HG03039 (cell line): ENCODE measurements around the gene KLHL5.
"Not testable (repeated sequence)": the region's sequence is repeated elsewhere in the genome, so short reads cannot be mapped to it uniquely, and the experiment has no call there.

Source experiments
- ATAC-seq: cut with Tn5 transposase; IDR thresholded peaks from one replicate; pipeline ENCODE4 v1.9.1; 2021; ENCODE audit warnings: mild to moderate bottlenecking, moderate library complexity; ENCODE audit not compliant: unreplicated experiment

Gene KLHL5, protein sequence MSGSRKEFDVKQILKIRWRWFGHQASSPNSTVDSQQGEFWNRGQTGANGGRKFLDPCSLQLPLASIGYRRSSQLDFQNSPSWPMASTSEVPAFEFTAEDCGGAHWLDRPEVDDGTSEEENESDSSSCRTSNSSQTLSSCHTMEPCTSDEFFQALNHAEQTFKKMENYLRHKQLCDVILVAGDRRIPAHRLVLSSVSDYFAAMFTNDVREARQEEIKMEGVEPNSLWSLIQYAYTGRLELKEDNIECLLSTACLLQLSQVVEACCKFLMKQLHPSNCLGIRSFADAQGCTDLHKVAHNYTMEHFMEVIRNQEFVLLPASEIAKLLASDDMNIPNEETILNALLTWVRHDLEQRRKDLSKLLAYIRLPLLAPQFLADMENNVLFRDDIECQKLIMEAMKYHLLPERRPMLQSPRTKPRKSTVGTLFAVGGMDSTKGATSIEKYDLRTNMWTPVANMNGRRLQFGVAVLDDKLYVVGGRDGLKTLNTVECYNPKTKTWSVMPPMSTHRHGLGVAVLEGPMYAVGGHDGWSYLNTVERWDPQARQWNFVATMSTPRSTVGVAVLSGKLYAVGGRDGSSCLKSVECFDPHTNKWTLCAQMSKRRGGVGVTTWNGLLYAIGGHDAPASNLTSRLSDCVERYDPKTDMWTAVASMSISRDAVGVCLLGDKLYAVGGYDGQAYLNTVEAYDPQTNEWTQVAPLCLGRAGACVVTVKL

DNA sequence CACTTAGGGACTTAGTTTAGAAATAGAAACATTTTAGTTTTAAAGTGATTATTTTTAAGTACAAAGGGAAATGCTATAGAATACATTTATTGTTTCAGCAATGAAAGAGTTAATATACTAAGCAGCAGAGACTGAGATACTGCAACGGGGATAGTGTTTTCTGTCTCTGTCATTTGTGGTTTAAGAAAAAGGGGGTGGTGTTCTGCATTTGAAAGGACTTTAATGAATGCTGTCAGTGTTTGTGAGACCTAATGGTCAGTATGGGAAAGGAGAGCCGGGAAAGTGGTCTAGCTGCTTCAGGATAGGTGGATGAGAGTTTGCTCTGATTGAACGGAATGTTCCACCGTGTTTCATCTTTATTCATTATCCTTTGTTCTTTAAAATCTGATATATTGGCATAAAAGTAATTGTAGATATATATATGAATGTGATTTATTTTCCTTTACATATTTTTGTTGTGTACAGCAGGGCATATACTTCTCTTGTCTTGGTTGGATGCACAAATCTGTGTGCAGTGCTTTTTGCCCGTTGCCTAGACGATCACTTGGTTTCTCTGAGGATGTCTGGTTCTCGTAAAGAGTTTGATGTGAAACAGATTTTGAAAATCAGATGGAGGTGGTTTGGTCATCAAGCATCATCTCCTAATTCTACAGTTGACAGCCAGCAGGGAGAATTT, at the start of gene KLHL5:
KLHL5 (plus strand) TSS at position 139 of the 676 bp plus-strand sequence; CDS start at position 560, 421 bp downstream.
- ATAC-seq: no peak

DNA sequence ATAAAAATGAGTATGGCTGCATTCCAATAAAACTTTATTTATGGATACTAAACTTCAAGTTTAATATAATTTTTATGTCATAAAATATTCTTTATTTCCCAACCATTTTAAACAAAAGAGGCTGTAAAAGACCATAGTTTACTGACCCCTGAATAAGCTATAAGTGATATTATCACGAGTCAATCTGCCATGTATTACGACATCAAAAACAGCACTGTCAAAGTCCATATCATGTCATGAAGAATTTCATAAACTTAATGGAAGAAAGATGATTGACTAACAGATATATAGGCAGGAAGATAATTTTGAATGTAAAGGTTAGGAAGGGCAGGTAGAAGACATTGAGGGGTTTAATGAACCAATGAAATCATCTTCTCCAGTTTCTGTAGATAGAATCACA, 48.0 kb upstream of the KLHL5 start:
- no peak for ATAC-seq

DNA sequence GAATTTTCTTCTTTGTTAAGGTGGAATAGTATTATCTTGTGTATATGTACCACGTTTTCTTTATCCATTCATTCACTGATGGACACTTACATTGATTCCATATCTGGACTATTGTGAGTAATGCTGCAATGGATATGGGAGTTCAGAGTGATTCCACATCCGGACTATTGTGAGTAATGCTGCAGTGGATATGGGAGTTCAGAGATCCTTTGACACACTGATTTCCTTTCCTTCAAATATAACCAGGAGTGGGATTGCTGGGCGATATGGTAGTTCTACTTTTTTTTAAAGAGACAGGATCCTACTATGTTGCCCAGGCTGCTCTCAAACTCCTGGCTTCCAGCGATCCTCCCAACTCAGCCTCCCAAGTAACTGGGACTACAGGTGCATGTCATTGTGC, 41.9 kb upstream of the KLHL5 start:
- ATAC-seq: no peak

DNA sequence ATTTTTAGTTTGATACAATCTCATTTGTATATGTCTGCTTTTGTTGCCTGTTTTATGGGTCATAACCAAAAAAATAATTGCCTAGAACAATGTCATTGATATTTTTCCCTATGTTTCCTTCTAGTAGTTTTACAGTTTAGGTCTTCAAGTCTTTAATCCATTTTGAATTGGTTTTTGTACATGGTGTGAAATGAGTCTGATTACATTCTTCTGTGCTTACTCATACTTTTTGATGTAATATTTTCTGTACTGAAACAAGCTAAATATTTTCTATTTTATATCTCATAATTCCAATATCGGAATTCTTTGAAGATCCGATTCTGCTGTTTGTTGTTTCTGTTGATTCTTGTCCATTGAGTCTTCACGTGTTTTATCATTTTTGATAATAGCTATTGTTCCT, 40.4 kb upstream of the KLHL5 start:
- no peak for ATAC-seq

DNA sequence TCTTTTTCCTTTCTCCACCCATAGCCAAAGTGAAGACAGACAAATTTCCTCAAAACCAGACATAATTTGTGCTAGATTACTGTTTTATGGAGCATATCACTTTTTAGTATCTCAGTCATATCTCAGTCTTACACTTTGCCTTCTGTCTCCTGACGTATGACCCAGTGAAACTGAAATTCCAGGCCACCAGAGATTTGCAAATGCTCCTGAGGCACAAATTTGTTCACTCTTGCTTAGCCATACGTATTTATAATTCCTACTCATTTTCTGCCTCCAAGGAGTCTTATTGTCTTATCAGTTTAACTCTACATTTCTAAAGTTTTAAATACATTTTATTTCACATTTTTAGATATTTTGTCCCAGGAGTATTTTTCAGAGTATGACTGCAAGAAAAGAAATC, 39.8 kb upstream of the KLHL5 start:
- ATAC-seq: no peak

DNA sequence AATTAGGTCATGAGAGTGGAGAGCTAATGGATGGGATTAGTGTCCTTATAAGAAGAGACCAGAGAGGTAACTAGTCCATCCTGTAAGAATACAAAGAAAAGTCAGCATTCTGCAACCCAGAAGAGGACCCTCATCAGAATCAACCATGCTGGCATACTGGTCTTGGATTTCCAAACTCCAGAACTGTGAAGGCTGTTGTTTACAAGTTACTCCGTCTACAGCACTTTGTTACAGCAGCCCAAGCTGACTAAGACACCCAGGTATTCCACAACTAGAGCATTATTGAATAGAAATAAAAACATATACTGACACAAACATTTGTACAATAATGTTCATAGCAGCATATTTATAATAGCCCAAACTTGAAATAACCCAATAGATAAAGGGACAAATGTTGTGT, 39.0 kb upstream of the KLHL5 start:
- ATAC-seq: no peak

DNA sequence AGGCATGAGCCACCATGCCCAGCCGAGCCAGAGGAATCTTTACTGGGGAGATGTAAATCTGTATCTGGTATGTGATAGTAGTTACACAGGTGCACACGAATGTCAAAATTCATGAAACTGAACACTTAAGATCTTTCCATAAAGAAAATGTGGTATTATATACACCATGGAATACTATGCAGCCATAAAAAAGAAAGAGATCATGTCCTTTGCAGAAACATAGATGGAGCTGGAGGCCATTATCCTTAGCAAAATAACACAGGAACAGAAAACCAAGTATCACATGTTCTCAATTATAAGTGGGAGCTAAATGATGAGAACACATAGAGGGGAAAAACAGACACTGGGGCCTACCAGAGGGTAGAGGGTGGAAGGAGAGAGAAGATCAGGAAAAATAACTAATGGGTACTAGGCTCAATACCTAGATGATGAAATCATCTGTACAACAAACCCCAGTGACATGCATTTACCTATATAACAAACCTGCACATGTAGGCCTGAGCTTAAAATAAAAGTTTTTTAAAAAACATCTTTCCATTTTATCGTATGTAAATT, 37.6 kb upstream of the KLHL5 start:
- ATAC-seq: no peak

DNA sequence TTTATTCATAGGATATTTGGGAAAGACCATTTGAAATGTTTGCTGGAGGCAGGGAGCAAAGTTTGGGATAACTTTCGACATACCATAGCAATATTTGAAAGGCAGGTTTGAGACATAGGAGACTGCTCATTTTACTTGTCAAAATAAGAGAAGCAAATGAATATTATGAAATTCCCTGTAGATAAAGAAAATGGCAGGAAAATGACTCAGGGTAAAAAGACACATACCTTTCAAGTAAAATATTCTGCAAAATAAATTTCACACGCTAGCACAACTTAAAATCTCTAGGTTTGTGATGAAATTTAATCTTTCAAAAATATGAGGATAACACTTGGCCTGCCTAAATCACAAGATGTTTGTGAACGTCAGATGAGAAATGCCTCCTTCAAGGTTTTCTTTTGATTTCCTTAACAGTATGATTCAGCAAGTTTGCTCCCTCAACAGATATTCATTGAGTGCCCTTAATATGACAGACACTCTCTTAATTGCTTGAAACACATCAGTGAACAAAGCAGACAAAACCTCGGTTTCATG, 36.4 kb upstream of the KLHL5 start:
- no peak for ATAC-seq

DNA sequence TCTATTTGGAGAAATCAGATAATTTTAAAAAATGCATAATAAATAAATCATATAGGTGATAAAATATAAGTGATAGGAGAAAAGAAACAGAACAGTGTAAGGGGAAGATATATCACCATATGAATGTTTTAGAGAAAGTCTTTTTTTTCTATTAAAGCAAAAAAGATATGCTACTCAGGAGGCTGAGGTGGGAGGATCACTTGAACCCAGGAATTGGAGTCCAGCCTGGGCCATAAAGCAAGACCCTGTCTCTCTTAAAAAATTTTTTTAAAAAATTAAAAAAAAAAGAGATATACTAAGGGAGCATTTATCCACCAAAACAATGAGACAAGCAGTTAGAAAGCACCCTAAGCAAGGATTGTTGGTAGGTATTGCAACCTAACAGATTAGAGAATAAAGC, 35.9 kb upstream of the KLHL5 start:
- no peak for ATAC-seq

DNA sequence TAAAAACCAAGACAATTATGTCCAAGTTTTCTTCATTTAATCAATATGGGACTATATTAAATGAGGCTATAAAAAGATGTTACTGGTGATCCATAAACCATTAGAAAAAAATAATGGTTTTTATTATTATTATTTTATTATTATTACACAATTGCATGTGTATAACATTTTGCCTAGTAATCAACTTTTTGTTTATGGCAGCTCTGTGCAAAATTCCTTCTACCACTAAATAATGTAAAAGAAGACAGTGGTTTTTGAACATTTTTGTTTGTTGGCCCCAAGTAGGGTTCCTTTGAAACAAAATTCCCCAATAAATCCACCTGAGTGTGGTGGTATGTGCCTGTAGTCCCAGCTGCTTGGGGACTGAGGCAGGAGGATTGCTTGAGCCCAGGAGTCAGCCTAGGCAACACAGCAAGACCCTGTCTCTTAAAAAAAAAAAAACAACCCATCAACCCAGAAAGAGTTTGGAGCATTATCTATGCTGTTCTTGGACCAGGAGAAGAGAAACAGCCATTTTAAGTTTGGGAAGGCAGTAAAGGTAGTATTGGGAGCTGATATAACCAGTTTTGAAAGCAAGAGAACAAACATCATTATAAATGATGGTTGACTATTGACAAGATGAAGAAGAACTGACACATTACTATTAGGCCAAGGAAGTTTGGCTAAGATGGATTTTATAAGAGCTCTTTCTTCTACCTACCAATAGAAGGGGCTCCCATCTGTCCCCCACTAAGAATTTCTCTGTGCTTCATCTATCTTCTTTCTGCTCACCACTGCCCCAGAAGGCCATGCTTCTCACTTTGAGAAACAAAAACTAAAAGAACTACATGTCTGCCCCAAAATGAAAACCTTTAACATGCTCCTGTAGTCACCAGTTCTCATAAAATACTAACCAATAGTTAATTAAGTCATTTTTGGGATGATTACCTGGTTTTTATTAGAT, 32.0 kb upstream of the KLHL5 start:
- no peak for ATAC-seq

DNA sequence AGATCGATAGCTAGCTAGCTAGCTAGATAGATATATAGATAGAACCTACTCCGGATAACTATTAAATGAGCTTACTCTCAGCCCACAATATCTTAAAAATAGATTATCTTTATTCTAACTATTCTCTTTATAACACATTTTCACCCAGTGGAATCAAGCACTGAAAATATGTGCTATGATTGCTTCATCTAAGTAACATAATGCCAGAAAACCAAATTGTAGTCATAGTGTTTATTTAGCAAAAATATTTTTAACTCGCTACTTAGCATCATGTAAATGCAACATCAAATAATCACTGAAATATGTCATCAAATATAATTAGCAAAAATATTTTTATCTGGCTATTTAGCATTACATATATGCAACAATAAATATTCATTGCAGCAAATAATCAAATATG, 31.3 kb upstream of the KLHL5 start:
- ATAC-seq: no peak

DNA sequence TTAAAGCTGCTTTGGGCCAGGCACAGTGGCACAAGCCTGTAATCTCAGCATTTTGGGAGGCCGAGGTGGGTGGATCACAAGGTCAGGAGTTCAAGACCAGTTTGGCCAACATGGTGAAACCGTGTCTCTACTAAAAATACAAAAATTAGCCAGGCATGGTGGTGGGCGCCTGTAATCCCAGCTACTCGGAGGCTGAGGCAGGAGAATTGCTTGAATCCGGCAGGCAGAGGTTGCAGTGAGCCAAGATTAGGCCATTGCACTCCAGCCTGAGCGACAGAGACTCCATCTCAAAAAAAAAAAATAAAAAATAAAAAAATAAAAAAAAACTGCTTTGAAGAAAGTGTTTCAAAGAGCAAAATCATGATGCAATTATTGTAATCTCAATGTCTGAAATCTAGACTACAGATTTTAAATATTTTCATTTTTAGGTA, 30.4 kb upstream of the KLHL5 start:
- not testable (repeated sequence) for ATAC-seq

DNA sequence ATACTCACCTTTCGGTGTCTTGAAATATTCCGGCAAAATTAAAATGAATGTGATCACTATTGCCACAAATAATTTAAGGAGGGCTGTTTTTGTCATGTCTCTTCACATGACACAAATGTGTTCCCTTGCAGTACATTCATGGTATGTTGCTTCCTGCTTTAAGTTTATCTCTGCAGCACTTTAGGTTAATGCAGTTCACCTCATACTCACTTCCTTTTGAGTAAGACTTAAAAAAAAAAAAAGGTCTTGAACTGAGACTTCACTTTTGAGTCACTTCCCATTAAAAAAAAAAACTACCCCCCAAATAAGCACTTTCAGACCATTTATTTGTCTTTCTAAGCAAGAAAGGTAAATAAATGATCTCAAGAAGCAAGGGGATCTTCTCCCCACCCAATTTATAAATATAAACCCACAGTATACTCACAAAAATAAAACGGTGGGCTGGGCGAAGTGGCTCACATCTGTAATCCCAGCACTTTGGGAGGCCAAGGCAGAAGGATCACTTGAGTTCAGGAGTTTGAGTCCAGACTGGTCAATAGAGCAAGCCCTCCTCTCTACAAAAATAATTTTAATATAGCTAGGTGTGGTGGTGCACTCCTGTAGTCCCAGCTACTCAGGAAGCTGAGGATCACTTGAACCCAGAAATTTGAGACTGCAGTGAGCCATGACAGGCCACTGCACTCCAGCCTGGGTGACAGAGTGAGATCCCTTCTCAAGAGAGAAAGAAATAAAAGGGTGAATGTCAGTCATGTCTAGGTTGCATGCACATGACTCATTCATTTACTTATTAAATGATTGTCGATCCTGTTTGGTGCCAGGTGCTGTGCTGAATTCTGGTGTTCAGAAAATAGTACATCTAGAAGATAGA, 29.6 kb upstream of the KLHL5 start, which contains the start of gene TMEM156:
TMEM156 (minus strand) TSS at position 192 of the 868 bp plus-strand sequence; CDS start at position 96, 96 bp downstream.
- ATAC-seq: peak; percentile 58

DNA sequence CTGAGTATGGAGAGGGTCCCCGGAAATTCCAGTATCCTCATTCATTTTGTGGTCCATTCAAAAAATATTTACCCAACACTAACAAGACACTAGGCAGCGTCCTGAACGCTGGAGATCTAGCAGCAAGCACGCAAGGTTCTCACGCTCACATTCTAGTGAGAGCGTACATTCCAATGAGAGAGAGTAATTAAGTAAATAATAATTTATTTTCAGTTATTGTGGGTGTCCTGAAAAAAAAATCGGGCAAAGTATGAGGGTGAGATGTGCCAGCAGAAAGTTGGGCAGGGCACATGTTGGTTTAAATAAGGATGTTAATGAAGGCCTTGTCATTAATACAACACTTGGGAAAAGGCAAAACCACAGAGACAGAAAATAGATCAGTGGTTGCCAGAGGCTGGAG, 25.9 kb upstream of the KLHL5 start:
- ATAC-seq: no peak

DNA sequence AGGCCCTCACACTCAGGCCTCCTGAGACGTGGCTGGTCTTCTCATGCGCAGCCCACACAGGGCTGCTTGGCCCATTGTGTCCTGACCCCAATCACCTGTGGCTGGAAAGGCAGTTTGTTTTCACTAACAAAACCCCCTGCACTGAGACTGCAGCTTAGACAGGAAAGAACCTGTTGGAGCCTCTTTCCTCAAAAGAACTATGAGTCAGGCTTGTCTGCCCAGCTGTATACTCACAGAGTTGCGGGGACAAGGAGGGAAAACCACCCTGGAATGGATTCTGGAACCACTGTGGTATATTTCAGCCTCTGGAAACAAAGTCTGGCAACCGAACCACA, 24.6 kb upstream of the KLHL5 start:
- ATAC-seq: no peak

DNA sequence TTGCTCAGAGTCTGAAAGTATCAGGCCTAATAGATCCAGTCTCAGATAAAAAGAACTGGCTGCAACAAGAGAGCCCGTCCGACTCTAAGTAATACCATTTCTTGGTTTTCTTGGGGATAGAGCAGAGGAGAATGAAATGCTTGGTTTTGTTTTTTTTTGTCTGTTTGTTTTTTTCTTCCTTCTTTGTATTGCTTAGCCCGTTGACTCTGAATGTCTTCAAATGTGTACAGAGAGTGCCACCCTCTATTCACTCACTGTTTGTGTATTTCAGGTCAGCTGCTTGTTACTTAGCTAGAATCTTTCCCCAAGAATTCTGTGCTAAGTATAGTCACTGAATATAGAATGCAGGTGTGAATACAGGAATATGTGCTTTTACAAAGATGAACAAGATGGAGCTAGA, 24.1 kb upstream of the KLHL5 start:
- no peak for ATAC-seq

DNA sequence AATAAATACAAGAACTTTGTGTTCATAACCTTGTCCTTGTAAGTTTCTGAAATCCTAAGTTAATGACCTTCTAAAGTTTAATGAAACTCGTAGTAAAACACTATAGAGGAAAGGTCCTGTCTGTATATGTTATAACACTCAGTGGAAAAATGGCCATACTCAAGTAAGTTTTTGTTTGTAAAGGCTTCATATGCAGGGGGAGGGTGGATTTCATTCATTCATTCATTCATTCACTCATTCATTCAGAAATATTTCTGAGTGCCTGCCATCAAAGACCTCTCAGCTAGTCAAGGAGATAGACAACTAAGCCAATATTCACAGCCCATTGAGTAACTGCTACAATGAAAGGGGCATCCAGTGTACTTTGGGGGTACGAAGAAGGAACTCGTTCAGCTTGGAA, 22.9 kb upstream of the KLHL5 start:
- no peak for ATAC-seq

DNA sequence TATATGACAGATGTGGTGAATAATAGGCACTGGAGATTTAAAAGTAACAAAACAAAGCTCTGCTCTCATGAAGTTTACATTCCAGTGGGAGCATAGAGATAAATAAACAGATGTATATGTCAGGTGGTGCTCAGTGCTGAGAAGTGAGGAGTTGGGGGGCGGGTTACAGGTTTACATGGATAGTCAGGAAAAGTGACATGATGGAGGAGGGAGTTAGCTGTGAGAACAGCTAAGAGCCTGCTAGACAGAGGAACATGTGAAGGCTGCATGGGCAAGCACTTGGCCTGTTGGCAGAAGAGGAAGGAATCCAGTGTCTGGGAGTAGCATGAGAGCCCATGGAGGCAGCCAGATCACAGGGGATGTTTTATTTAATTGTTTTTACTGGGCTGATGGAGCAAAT, 19.7 kb upstream of the KLHL5 start:
- ATAC-seq: no peak
